Upper lobe of left lung (tissue), 4 donors: ENCODE measurements around the gene PAN2.

ENCODE experiments used
- CTCF ChIP-seq, 6 experiments: fragments of 450-650 bp in 4 of 6; fragments of 200-600 bp in 2 of 6; sonication (generic) in 2 of 6; IDR thresholded peaks; one replicate each; pipeline ENCODE4 v1.5.1; 2016 to 2019; ENCODE audit warnings: antibody characterized with exemption in 6 of 6
- POLR2A ChIP-seq, 4 donors: fragments of 450-650 bp; IDR thresholded peaks; one replicate each; pipeline ENCODE4 v1.5.1; 2016 to 2017; ENCODE audit warnings: antibody characterized with exemption in 4 of 4, mild to moderate bottlenecking in 2 of 4

- TF ChIP-seq CTCF (IDR thresholded peaks at IDR 0.05), result no peak
- no peak for TF ChIP-seq POLR2A (IDR thresholded peaks at IDR 0.05)
These were observed 43.6 kb upstream of the PAN2 start for GRCh38 chr12:56377310-56377988.
